Occipital lobe (tissue), 2 donors: ENCODE measurements around the gene DLG2. TPM values are rescaled to one million over a fixed set of nuclear protein-coding genes. Genes with fewer than 3 reads are reported as not detected.

Source experiments
- DNase-seq: peaks from one replicate; lab custom pipeline; 2025; lab: John Stamatoyannopoulos, UW
- total RNA-seq: library from RNA; depleted of rRNA; stranded (reverse); fragments of >200 nt; gene quantifications from one replicate; pipeline ENCODE4 v1.2.3, GENCODE V29; 2014

DLG2 gene
- total RNA-seq, 1 donor from 2014 or later, result 353 TPM

- DNase-seq, result no peak
These were observed 1811.4 kb downstream of the DLG2 start for GRCh38 chr11:83815736-83816135.

GRCh38 chr11:83813296-83813695, 1813.8 kb downstream of the DLG2 start:
- DNase-seq, result no peak

- DNase-seq, result no peak
These were observed 1817.9 kb downstream of the DLG2 start for GRCh38 chr11:83809274-83809673.

GRCh38 chr11:83801799-83802198, 1825.3 kb downstream of the DLG2 start:
- no peak for DNase-seq

- no peak for DNase-seq
These were observed 1833.8 kb downstream of the DLG2 start for GRCh38 chr11:83793310-83793709.

GRCh38 chr11:83791557-83791956, 1835.6 kb downstream of the DLG2 start:
- no peak for DNase-seq

- no peak for DNase-seq
These were observed 1841.2 kb downstream of the DLG2 start for GRCh38 chr11:83785942-83786341.

- DNase-seq, result no peak
These were observed 1842.7 kb downstream of the DLG2 start for GRCh38 chr11:83784419-83784818.

GRCh38 chr11:83782329-83782728, 1844.8 kb downstream of the DLG2 start:
- no peak for DNase-seq

- no peak for DNase-seq
These were observed 1847.3 kb downstream of the DLG2 start for GRCh38 chr11:83779876-83780275.

GRCh38 chr11:83778596-83778995, 1848.5 kb downstream of the DLG2 start:
- no peak for DNase-seq

GRCh38 chr11:83773950-83774880, 1852.9 kb downstream of the DLG2 start:
- no peak for DNase-seq

- DNase-seq, result no peak
These were observed 1858.7 kb downstream of the DLG2 start for GRCh38 chr11:83768489-83768888.

- DNase-seq, result no peak
These were observed 1860.2 kb downstream of the DLG2 start for GRCh38 chr11:83766932-83767331.

- no peak for DNase-seq
These were observed 1862.5 kb downstream of the DLG2 start for GRCh38 chr11:83764643-83765042.

- no peak for DNase-seq
These were observed 1866.2 kb downstream of the DLG2 start for GRCh38 chr11:83760932-83761331.

- no peak for DNase-seq
These were observed 1868.0 kb downstream of the DLG2 start for GRCh38 chr11:83759148-83759547.

- DNase-seq, result no peak
These were observed 1876.1 kb downstream of the DLG2 start for GRCh38 chr11:83751041-83751440.

GRCh38 chr11:83746921-83747585, 1880.1 kb downstream of the DLG2 start:
- no peak for DNase-seq

GRCh38 chr11:83744620-83745192, 1882.4 kb downstream of the DLG2 start:
- no peak for DNase-seq

- no peak for DNase-seq
These were observed 1890.5 kb downstream of the DLG2 start for GRCh38 chr11:83736684-83737083.

GRCh38 chr11:83734120-83734519, 1893.0 kb downstream of the DLG2 start:
- no peak for DNase-seq
